C1 segment of cervical spinal cord (tissue), 14 donors: ENCODE results near the gene NLGN1.

Source experiments
- DNase-seq, 14 donors: peaks; one replicate each; lab custom pipeline; 2025; lab: John Stamatoyannopoulos, UW

Gene NLGN1

GRCh38 chr3:173901649-173902048 lies 504.1 kb downstream of the NLGN1 start:
- DNase-seq: no peak

GRCh38 chr3:173902401-173902800 lies 504.9 kb downstream of the NLGN1 start:
- no peak for DNase-seq

GRCh38 chr3:173902871-173903270 lies 505.3 kb downstream of the NLGN1 start:
- no peak for DNase-seq

- DNase-seq: no peak
Measured at GRCh38 chr3:173905381-173905780, 507.8 kb downstream of the NLGN1 start.

GRCh38 chr3:173911446-173911845 lies 513.9 kb downstream of the NLGN1 start:
- DNase-seq: peak in 7 of 14 donors; percentile 10 to 42 (median 19)

GRCh38 chr3:173912126-173912525 lies 514.6 kb downstream of the NLGN1 start:
- no peak for DNase-seq

GRCh38 chr3:173913397-173913796 lies 515.9 kb downstream of the NLGN1 start:
- peak in 1 of 14 donors; percentile 13 for DNase-seq

- no peak for DNase-seq
Measured at GRCh38 chr3:173913974-173914421, 516.5 kb downstream of the NLGN1 start.

GRCh38 chr3:173916799-173917198 lies 519.3 kb downstream of the NLGN1 start:
- no peak for DNase-seq

GRCh38 chr3:173920386-173920785 lies 522.8 kb downstream of the NLGN1 start:
- DNase-seq: no peak

- no peak for DNase-seq
Measured at GRCh38 chr3:173921732-173922131, 524.2 kb downstream of the NLGN1 start.

- DNase-seq: no peak
Measured at GRCh38 chr3:173923204-173923603, 525.7 kb downstream of the NLGN1 start.

GRCh38 chr3:173930251-173930650 lies 532.7 kb downstream of the NLGN1 start:
- DNase-seq: no peak

GRCh38 chr3:173932624-173933023 lies 535.1 kb downstream of the NLGN1 start:
- peak in 2 of 14 donors; percentile 9 to 12 for DNase-seq

- no peak for DNase-seq
Measured at GRCh38 chr3:173933113-173933512, 535.6 kb downstream of the NLGN1 start.

- peak in 1 of 14 donors; percentile 17 for DNase-seq
Measured at GRCh38 chr3:173936316-173936715, 538.8 kb downstream of the NLGN1 start.

- peak in 1 of 14 donors; percentile 17 for DNase-seq
Measured at GRCh38 chr3:173938159-173938558, 540.6 kb downstream of the NLGN1 start.

- no peak for DNase-seq
Measured at GRCh38 chr3:173938616-173939015, 541.1 kb downstream of the NLGN1 start.

- no peak for DNase-seq
Measured at GRCh38 chr3:173939331-173939730, 541.8 kb downstream of the NLGN1 start.

- no peak for DNase-seq
Measured at GRCh38 chr3:173943264-173943663, 545.7 kb downstream of the NLGN1 start.

GRCh38 chr3:173945170-173945569 lies 547.6 kb downstream of the NLGN1 start:
- DNase-seq: no peak

- peak in 1 of 14 donors; percentile 77 for DNase-seq
Measured at GRCh38 chr3:173945806-173946205, 548.3 kb downstream of the NLGN1 start.

GRCh38 chr3:173954647-173955046 lies 557.1 kb downstream of the NLGN1 start:
- no peak for DNase-seq

- DNase-seq: peak in 2 of 14 donors; percentile 20 to 93
Measured at GRCh38 chr3:173957646-173958045, 560.1 kb downstream of the NLGN1 start.
